Measurements from ENCODE around the gene EVL.
A peak's percentile ranks its signal among the peaks of the same experiment; 100 is the strongest.
"Not testable (repeated sequence)": the region's sequence is repeated elsewhere in the genome, so short reads cannot be mapped to it uniquely, and the experiment has no call there.

Gene EVL

GRCh38 chr14:100028990-100029677, 36.1 kb upstream of the EVL start:
- Histone ChIP-seq H3K27me3 (ENCODE audit: control insufficient read depth in 5 of 5, insufficient read depth in 4 of 5, low read length in 5 of 5) (no peaks in the 10 kb centered on the region), H3K9ac (ENCODE audit: low read length in 5 of 5) (no peak overlapping the region), H3K36me3 (ENCODE audit: control insufficient read depth in 5 of 5, insufficient read depth in 5 of 5, low read length in 5 of 5) (no peaks in the 10 kb centered on the region), H3K4me1 (ENCODE audit: control insufficient read depth in 5 of 5, insufficient read depth in 5 of 5, low read length in 5 of 5) (peaks cover 4 to 35% (median 25%) of the 10 kb centered on the region in 5 donors), H3K9me3 (ENCODE audit: control insufficient read depth in 5 of 5, low read length in 5 of 5) (no peaks in the 10 kb centered on the region), H3K27ac (ENCODE audit: low read depth, low read length) (no peak overlapping the region), H3K4me3 (ENCODE audit: low read depth in 1 of 5, low read length in 5 of 5) (no peak overlapping the region)

GRCh38 chr14:100030006-100030405, 35.2 kb upstream of the EVL start:
- Histone ChIP-seq H3K4me1 (ENCODE audit: control insufficient read depth in 5 of 5, insufficient read depth in 5 of 5, low read length in 5 of 5) (peaks cover 4 to 28% (median 24%) of the 10 kb centered on the region in 5 donors), H3K27ac (ENCODE audit: low read depth, low read length) (peak overlapping the region; percentile 79)
- not testable (repeated sequence) for H3K36me3 ChIP-seq (ENCODE audit: control insufficient read depth in 5 of 5, insufficient read depth in 5 of 5, low read length in 5 of 5); H3K4me3 ChIP-seq (ENCODE audit: low read depth in 1 of 5, low read length in 5 of 5); H3K27me3 ChIP-seq (ENCODE audit: control insufficient read depth in 5 of 5, insufficient read depth in 4 of 5, low read length in 5 of 5); H3K9me3 ChIP-seq (ENCODE audit: control insufficient read depth in 5 of 5, low read length in 5 of 5); H3K9ac ChIP-seq (ENCODE audit: low read length in 5 of 5)

- Histone ChIP-seq H3K36me3 (ENCODE audit: control insufficient read depth in 5 of 5, insufficient read depth in 5 of 5, low read length in 5 of 5) (no peaks in the 10 kb centered on the region), H3K27me3 (ENCODE audit: control insufficient read depth in 5 of 5, insufficient read depth in 4 of 5, low read length in 5 of 5) (no peaks in the 10 kb centered on the region), H3K4me1 (ENCODE audit: control insufficient read depth in 5 of 5, insufficient read depth in 5 of 5, low read length in 5 of 5) (peaks cover 4 to 26% (median 24%) of the 10 kb centered on the region in 5 donors), H3K4me3 (ENCODE audit: low read depth in 1 of 5, low read length in 5 of 5) (peak overlapping the region in 2 of 5 donors; percentile 19 to 54), H3K9ac (ENCODE audit: low read length in 5 of 5) (no peak overlapping the region), H3K9me3 (ENCODE audit: control insufficient read depth in 5 of 5, low read length in 5 of 5) (no peaks in the 10 kb centered on the region), H3K27ac (ENCODE audit: low read depth, low read length) (peak overlapping the region; percentile 79)
Measured at GRCh38 chr14:100030452-100031153, 34.6 kb upstream of the EVL start.

- H3K4me1 ChIP-seq (ENCODE audit: control insufficient read depth in 5 of 5, insufficient read depth in 5 of 5, low read length in 5 of 5), result peaks cover 4 to 26% (median 24%) of the 10 kb centered on the region in 5 donors
- H3K36me3 ChIP-seq (ENCODE audit: control insufficient read depth in 5 of 5, insufficient read depth in 5 of 5, low read length in 5 of 5), result no peaks in the 10 kb centered on the region
- H3K9ac ChIP-seq (ENCODE audit: low read length in 5 of 5), result peak overlapping the region in 3 of 5 donors; percentile 23 to 58 (median 56)
- peak overlapping the region; percentile 79 for H3K27ac ChIP-seq (ENCODE audit: low read depth, low read length)
- H3K9me3 ChIP-seq (ENCODE audit: control insufficient read depth in 5 of 5, low read length in 5 of 5), result no peaks in the 10 kb centered on the region
- peak overlapping the region in 3 of 5 donors; percentile 3 to 54 (median 47) for H3K4me3 ChIP-seq (ENCODE audit: low read depth in 1 of 5, low read length in 5 of 5)
- H3K27me3 ChIP-seq (ENCODE audit: control insufficient read depth in 5 of 5, insufficient read depth in 4 of 5, low read length in 5 of 5), result no peaks in the 10 kb centered on the region
Measured at GRCh38 chr14:100031506-100032281, 33.5 kb upstream of the EVL start.

- H3K9ac ChIP-seq (ENCODE audit: low read length in 5 of 5), result no peak overlapping the region
- peaks cover 4 to 31% (median 24%) of the 10 kb centered on the region in 5 donors for H3K4me1 ChIP-seq (ENCODE audit: control insufficient read depth in 5 of 5, insufficient read depth in 5 of 5, low read length in 5 of 5)
- no peaks in the 10 kb centered on the region for H3K9me3 ChIP-seq (ENCODE audit: control insufficient read depth in 5 of 5, low read length in 5 of 5)
- H3K27ac ChIP-seq (ENCODE audit: low read depth, low read length), result no peak overlapping the region
- no peak overlapping the region for H3K4me3 ChIP-seq (ENCODE audit: low read depth in 1 of 5, low read length in 5 of 5)
- no peaks in the 10 kb centered on the region for H3K27me3 ChIP-seq (ENCODE audit: control insufficient read depth in 5 of 5, insufficient read depth in 4 of 5, low read length in 5 of 5)
- H3K36me3 ChIP-seq (ENCODE audit: control insufficient read depth in 5 of 5, insufficient read depth in 5 of 5, low read length in 5 of 5), result no peaks in the 10 kb centered on the region
Measured at GRCh38 chr14:100032738-100033137, 32.5 kb upstream of the EVL start.

GRCh38 chr14:100033347-100034075, 31.7 kb upstream of the EVL start:
- Histone ChIP-seq H3K4me1 (ENCODE audit: control insufficient read depth in 5 of 5, insufficient read depth in 5 of 5, low read length in 5 of 5) (peaks cover 4 to 31% (median 24%) of the 10 kb centered on the region in 5 donors), H3K27me3 (ENCODE audit: control insufficient read depth in 5 of 5, insufficient read depth in 4 of 5, low read length in 5 of 5) (no peaks in the 10 kb centered on the region)

GRCh38 chr14:100034468-100034867, 30.8 kb upstream of the EVL start:
- no peaks in the 10 kb centered on the region for H3K9me3 ChIP-seq (ENCODE audit: control insufficient read depth in 5 of 5, low read length in 5 of 5)
- peaks cover 4 to 31% (median 24%) of the 10 kb centered on the region in 5 donors for H3K4me1 ChIP-seq (ENCODE audit: control insufficient read depth in 5 of 5, insufficient read depth in 5 of 5, low read length in 5 of 5)
- no peaks in the 10 kb centered on the region for H3K36me3 ChIP-seq (ENCODE audit: control insufficient read depth in 5 of 5, insufficient read depth in 5 of 5, low read length in 5 of 5)
- no peak overlapping the region for H3K9ac ChIP-seq (ENCODE audit: low read length in 5 of 5)
- no peak overlapping the region for H3K27ac ChIP-seq (ENCODE audit: low read depth, low read length)
- H3K4me3 ChIP-seq (ENCODE audit: low read depth in 1 of 5, low read length in 5 of 5), result no peak overlapping the region
- H3K27me3 ChIP-seq (ENCODE audit: control insufficient read depth in 5 of 5, insufficient read depth in 4 of 5, low read length in 5 of 5), result no peaks in the 10 kb centered on the region

More at GRCh38 chr14:100033347-100034075, 31.7 kb upstream of the EVL start:
- no peaks in the 10 kb centered on the region for H3K9me3 ChIP-seq (ENCODE audit: control insufficient read depth in 5 of 5, low read length in 5 of 5)
- no peaks in the 10 kb centered on the region for H3K36me3 ChIP-seq (ENCODE audit: control insufficient read depth in 5 of 5, insufficient read depth in 5 of 5, low read length in 5 of 5)
- H3K4me3 ChIP-seq (ENCODE audit: low read depth in 1 of 5, low read length in 5 of 5), result no peak overlapping the region
- H3K27ac ChIP-seq (ENCODE audit: low read depth, low read length), result no peak overlapping the region
- no peak overlapping the region for H3K9ac ChIP-seq (ENCODE audit: low read length in 5 of 5)

- Histone ChIP-seq H3K4me3 (ENCODE audit: low read depth in 1 of 5, low read length in 5 of 5) (no peak overlapping the region), H3K4me1 (ENCODE audit: control insufficient read depth in 5 of 5, insufficient read depth in 5 of 5, low read length in 5 of 5) (peaks cover 4 to 30% (median 22%) of the 10 kb centered on the region in 5 donors), H3K9ac (ENCODE audit: low read length in 5 of 5) (no peak overlapping the region)
Measured at GRCh38 chr14:100034961-100035500, 30.2 kb upstream of the EVL start.

GRCh38 chr14:100035700-100036099, 29.5 kb upstream of the EVL start:
- no peak overlapping the region for H3K27ac ChIP-seq (ENCODE audit: low read depth, low read length)
- no peaks in the 10 kb centered on the region for H3K36me3 ChIP-seq (ENCODE audit: control insufficient read depth in 5 of 5, insufficient read depth in 5 of 5, low read length in 5 of 5)

More at GRCh38 chr14:100034961-100035500, 30.2 kb upstream of the EVL start:
- no peaks in the 10 kb centered on the region for H3K27me3 ChIP-seq (ENCODE audit: control insufficient read depth in 5 of 5, insufficient read depth in 4 of 5, low read length in 5 of 5)
- H3K27ac ChIP-seq (ENCODE audit: low read depth, low read length), result no peak overlapping the region
- no peaks in the 10 kb centered on the region for H3K9me3 ChIP-seq (ENCODE audit: control insufficient read depth in 5 of 5, low read length in 5 of 5)
- H3K36me3 ChIP-seq (ENCODE audit: control insufficient read depth in 5 of 5, insufficient read depth in 5 of 5, low read length in 5 of 5), result no peaks in the 10 kb centered on the region

More at GRCh38 chr14:100035700-100036099, 29.5 kb upstream of the EVL start:
- Histone ChIP-seq H3K4me3 (ENCODE audit: low read depth in 1 of 5, low read length in 5 of 5) (no peak overlapping the region), H3K9me3 (ENCODE audit: control insufficient read depth in 5 of 5, low read length in 5 of 5) (no peaks in the 10 kb centered on the region), H3K4me1 (ENCODE audit: control insufficient read depth in 5 of 5, insufficient read depth in 5 of 5, low read length in 5 of 5) (peaks cover 2 to 23% (median 15%) of the 10 kb centered on the region in 5 donors), H3K27me3 (ENCODE audit: control insufficient read depth in 5 of 5, insufficient read depth in 4 of 5, low read length in 5 of 5) (no peaks in the 10 kb centered on the region), H3K9ac (ENCODE audit: low read length in 5 of 5) (no peak overlapping the region)

Measured in subcutaneous abdominal adipose tissue (tissue), 5 donors.